Subcutaneous abdominal adipose tissue (tissue), 5 donors: ENCODE data around the gene FAM3A.
A peak's percentile ranks its signal among the peaks of the same experiment; 100 is the strongest.
"Not testable (repeated sequence)": the region's sequence is repeated elsewhere in the genome, so short reads cannot be mapped to it uniquely, and the experiment has no call there.

Experiments
- H3K27ac ChIP-seq: one replicate; pipeline ENCODE4 v1.7.0; 2013; ENCODE audit warnings: low read depth, mild to moderate bottlenecking, inconsistent platforms, low read length, moderate library complexity
- H3K27me3 ChIP-seq, 5 donors: one replicate each; pipeline ENCODE4 v1.7.0; 2013; ENCODE audit warnings: low read length in 5 of 5, inconsistent platforms in 1 of 5; ENCODE audit not compliant: control insufficient read depth in 5 of 5, insufficient read depth in 4 of 5
- H3K36me3 ChIP-seq, 5 donors: one replicate each; pipeline ENCODE4 v1.7.0; 2013; ENCODE audit warnings: low read length in 5 of 5; ENCODE audit not compliant: control insufficient read depth in 5 of 5, insufficient read depth in 5 of 5
- H3K4me1 ChIP-seq, 5 donors: one replicate each; pipeline ENCODE4 v1.7.0; 2013; ENCODE audit warnings: low read length in 5 of 5, mild to moderate bottlenecking in 3 of 5, moderate library complexity in 1 of 5; ENCODE audit not compliant: control insufficient read depth in 5 of 5, insufficient read depth in 5 of 5
- H3K4me3 ChIP-seq, 5 donors: one replicate each; pipeline ENCODE4 v1.7.0; 2013; ENCODE audit warnings: low read length in 5 of 5, low read depth in 1 of 5
- H3K9ac ChIP-seq, 5 donors: one replicate each; pipeline ENCODE4 v1.7.0; 2013; ENCODE audit warnings: low read length in 5 of 5, mild to moderate bottlenecking in 4 of 5, moderate library complexity in 3 of 5
- H3K9me3 ChIP-seq, 5 donors: one replicate each; pipeline ENCODE4 v1.7.0; 2013; ENCODE audit warnings: low read length in 5 of 5; ENCODE audit not compliant: control insufficient read depth in 5 of 5
- donor health status: healthy.
- donor health status: healthy.
- donor health status: healthy.
- donor health status: healthy.
- donor health status: healthy.

FAM3A gene, protein sequence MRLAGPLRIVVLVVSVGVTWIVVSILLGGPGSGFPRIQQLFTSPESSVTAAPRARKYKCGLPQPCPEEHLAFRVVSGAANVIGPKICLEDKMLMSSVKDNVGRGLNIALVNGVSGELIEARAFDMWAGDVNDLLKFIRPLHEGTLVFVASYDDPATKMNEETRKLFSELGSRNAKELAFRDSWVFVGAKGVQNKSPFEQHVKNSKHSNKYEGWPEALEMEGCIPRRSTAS

DNA sequence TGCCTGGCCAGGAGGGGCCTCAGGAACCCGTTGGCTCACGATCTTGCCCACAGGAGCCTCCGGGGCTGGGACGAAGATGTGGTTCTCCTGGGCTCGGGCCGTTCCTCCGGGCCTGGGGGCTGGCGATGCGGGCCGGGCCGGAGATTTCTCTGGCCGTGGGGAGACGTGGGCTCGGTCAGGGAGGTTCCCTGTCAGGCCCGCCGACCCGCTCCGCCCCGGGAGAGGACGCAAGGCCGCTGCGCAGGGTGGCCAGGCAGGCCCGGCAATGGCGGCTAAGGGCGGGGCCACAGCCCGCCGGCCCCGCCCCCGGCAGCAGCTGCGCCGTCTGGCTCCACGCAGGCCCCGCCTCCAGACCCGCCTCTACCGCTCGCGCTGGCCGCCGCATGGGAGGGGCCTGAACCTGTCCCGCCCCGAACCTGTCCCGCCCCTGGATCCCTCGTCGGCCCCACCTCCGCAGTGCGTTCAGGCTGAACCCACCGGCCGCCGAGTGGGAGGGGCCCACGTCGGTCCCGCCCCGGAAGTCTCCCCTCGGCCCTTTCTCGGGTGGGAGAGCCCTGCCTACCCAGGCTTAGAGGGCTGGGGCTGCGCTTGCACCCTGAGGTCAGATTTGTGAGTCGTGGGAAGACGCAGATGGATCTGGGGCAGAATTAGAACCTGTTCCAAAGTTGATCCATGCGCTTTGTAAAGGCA is at the start of gene FAM3A:
Gene FAM3A, minus strand, starts transcription at position 267 of the 690 bp plus-strand sequence. CDS start 460 bp downstream, outside the sequence.
- peak within 1 kb of the TSS; percentile 26 to 80 (median 76) for H3K9ac ChIP-seq
- no peaks in the 10 kb centered on the region for H3K9me3 ChIP-seq
- H3K27me3 ChIP-seq: peaks cover 0 to 12% (median 2%) of the 10 kb centered on the region in 5 donors
- peak within 1 kb of the TSS; percentile 63 to 82 (median 66) for H3K4me3 ChIP-seq
- peaks cover 0 to 25% (median 21%) of the 10 kb centered on the region in 5 donors for H3K4me1 ChIP-seq
- H3K36me3 ChIP-seq: no peaks in the 10 kb centered on the region
- peak within 1 kb of the TSS; percentile 86 for H3K27ac ChIP-seq

GRCh38 chrX:154562295-154562694 is 46.3 kb upstream of the FAM3A start:
- not testable (repeated sequence) for H3K9ac ChIP-seq, H3K27me3 ChIP-seq, H3K4me1 ChIP-seq, H3K9me3 ChIP-seq, H3K4me3 ChIP-seq, H3K27ac ChIP-seq, H3K36me3 ChIP-seq

- H3K27ac ChIP-seq, H3K9ac ChIP-seq, H3K4me3 ChIP-seq, H3K9me3 ChIP-seq, H3K4me1 ChIP-seq, H3K36me3 ChIP-seq, H3K27me3 ChIP-seq: not testable (repeated sequence)
These were observed 44.3 kb upstream of the FAM3A start for GRCh38 chrX:154560326-154560725.

DNA sequence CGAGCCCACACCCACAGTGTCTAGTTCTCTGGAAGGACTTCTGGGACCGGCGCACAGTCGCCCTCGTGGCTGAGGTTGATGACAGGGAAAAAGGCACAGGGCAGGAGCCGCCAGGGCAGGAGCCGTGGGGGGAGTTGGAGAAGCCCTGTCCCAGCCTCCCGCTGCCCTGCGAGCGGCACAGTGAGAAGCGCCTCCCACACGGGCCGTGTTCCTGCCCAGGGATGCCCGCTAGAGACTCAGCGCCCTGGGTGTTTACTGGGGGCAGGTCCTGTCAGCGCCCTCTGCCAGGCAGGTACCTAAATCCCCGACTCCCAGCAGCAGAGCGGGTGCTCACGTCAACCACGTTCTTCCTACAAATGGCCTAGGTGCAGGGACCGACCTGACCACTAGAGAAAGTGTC is 42.9 kb upstream of the FAM3A start:
- not testable (repeated sequence) for H3K9me3 ChIP-seq, H3K4me3 ChIP-seq, H3K27me3 ChIP-seq, H3K27ac ChIP-seq, H3K9ac ChIP-seq, H3K4me1 ChIP-seq
- peaks cover 0 to 10% (median 7%) of the 10 kb centered on the region in 5 donors for H3K36me3 ChIP-seq

DNA sequence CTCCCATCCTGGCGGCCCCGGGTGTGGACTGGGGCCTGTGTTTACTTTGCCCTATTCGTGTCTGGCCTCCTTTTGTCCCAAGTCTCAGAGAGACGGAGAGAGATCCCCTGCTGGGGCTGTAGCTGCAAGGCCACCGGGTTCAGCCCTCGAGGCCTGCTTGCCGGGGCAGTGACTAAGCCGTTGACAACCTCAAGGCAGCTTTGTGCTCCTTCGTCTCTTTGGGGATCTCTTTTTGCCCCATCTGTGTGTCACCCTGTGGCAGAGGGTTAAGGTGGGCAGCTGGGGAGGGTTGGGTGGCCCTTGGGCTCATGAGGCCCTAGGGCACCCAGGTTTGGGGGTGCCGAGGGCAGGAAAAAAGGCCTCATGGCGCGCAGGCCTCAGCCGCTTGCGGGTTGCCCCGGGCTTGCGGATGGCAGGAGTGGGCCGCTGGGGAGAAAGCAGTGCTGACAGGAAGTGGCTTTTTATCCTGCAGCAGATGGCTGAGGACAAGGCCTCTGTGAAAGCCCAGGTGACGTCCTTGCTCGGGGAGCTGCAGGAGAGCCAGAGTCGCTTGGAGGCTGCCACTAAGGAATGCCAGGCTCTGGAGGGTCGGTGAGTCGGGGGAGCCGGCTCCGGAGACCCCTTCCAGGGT is 42.1 kb upstream of the FAM3A start:
- H3K4me3 ChIP-seq, H3K9ac ChIP-seq, H3K4me1 ChIP-seq, H3K9me3 ChIP-seq, H3K27ac ChIP-seq: not testable (repeated sequence)
- Histone ChIP-seq H3K27me3 (peaks cover 2 to 15% (median 6%) of the 10 kb centered on the region in 5 donors), H3K36me3 (peaks cover 0 to 17% (median 13%) of the 10 kb centered on the region in 5 donors)

GRCh38 chrX:154552112-154552806 is 36.2 kb upstream of the FAM3A start:
- Histone ChIP-seq H3K27me3 (peaks cover 4 to 22% (median 10%) of the 10 kb centered on the region in 5 donors), H3K4me1 (peaks cover 2 to 13% (median 12%) of the 10 kb centered on the region in 5 donors), H3K36me3 (peaks cover 0 to 24% (median 17%) of the 10 kb centered on the region in 5 donors)
- H3K4me3 ChIP-seq, H3K27ac ChIP-seq, H3K9ac ChIP-seq, H3K9me3 ChIP-seq: not testable (repeated sequence)

GRCh38 chrX:154549766-154550165 is 33.7 kb upstream of the FAM3A start:
- Histone ChIP-seq H3K36me3 (peaks cover 0 to 18% (median 13%) of the 10 kb centered on the region in 5 donors), H3K4me1 (peaks cover 2 to 25% (median 20%) of the 10 kb centered on the region in 5 donors), H3K27me3 (peaks cover 4 to 19% (median 11%) of the 10 kb centered on the region in 5 donors), H3K27ac (no peak overlapping the region), H3K9ac (peak overlapping the region in 1 of 5 donors; percentile 31), H3K9me3 (no peaks in the 10 kb centered on the region), H3K4me3 (no peak overlapping the region)

GRCh38 chrX:154548028-154548316 is 31.9 kb upstream of the FAM3A start:
- H3K27me3 ChIP-seq: peaks cover 0 to 11% (median 5%) of the 10 kb centered on the region in 5 donors
- H3K4me3 ChIP-seq: peak overlapping the region; percentile 65 to 82 (median 76)
- H3K36me3 ChIP-seq: peaks cover 0 to 4% (median 1%) of the 10 kb centered on the region in 5 donors
- no peaks in the 10 kb centered on the region for H3K9me3 ChIP-seq
- H3K27ac ChIP-seq: peak overlapping the region; percentile 85
- peaks cover 2 to 39% (median 27%) of the 10 kb centered on the region in 5 donors for H3K4me1 ChIP-seq
- H3K9ac ChIP-seq: peak overlapping the region; percentile 64 to 82 (median 71)

GRCh38 chrX:154547245-154548027 is 31.4 kb upstream of the FAM3A start, which contains the start of gene IKBKG:
Gene IKBKG (plus strand): TSS chrX:154547620. CDS start chrX:154552003, 4,383 bp downstream.
- peak within 1 kb of the TSS; percentile 65 to 82 (median 76) for H3K4me3 ChIP-seq
- H3K36me3 ChIP-seq: peaks cover 0 to 3% (median 0%) of the 10 kb centered on the region in 5 donors
- H3K4me1 ChIP-seq: peaks cover 2 to 42% (median 32%) of the 10 kb centered on the region in 5 donors

More at GRCh38 chrX:154547245-154548027, 31.4 kb upstream of the FAM3A start, which contains the start of gene IKBKG:
- Histone ChIP-seq H3K27ac (peak within 1 kb of the TSS; percentile 85), H3K9ac (peak within 1 kb of the TSS; percentile 71 to 82 (median 75)), H3K27me3 (peaks cover 0 to 16% (median 7%) of the 10 kb centered on the region in 5 donors), H3K9me3 (no peaks in the 10 kb centered on the region)
